K562 (cell line): ENCODE measurements around the gene SNX14. TPM values are rescaled to one million over a fixed set of nuclear protein-coding genes. Genes with fewer than 3 reads are reported as not detected.

Experiments
- ATAC-seq: fragments of 200-7000 bp; cut with Tn5 transposase; 3 replicates; pipeline ENCODE4 v1.9.1; 2020; ENCODE audit warnings: moderate library complexity
- BruUV-seq: library from RNA; stranded (reverse); fragments of 400-500 nt; replicated peaks from 2 replicates; lab custom pipeline; 2021; lab: Mats Ljungman, UMichigan
- CTCF ChIA-PET: fragments of 300-600 bp; formaldehyde crosslinking; extraction: SDS; loops from one replicate; lab custom pipeline; 2021; ENCODE audit warnings: low intra/inter-chr PET ratio; lab: Yijun Ruan, JAX
- POLR2A ChIA-PET: fragments of 300-600, 350-650 bp; sonication (Branson Sonifier 250); formaldehyde crosslinking; extraction: SDS; loops from one replicate; lab custom pipeline; 2021; ENCODE audit warnings: antibody characterized with exemption, inconsistent platforms; lab: Yijun Ruan, JAX
- DNase-seq, 4 experiments: peaks; one replicate each; pipeline versions ENCODE4 v3.0.0 to v3.0.0-alpha.2; 2011 to 2018; ENCODE audit warnings: low spot score in 3 of 4, mixed read lengths in 3 of 4; ENCODE audit errors: extremely low read depth in 1 of 4
- FAIRE-seq: peaks from 2 replicates; lab custom pipeline; 2011; peaks lifted over from hg19 to GRCh38; lab: Jason Lieb, UNC
- H2AFZ ChIP-seq: 2 replicates; pipeline ENCODE4 v1.6.0; 2011; ENCODE audit warnings: low read depth, low read length, control low read depth, inconsistent platforms
- H3K27ac ChIP-seq: fragments of 200-600 bp; 3 replicates; pipeline ENCODE4 v1.8.0; 2011; ENCODE audit warnings: low read depth, mild to moderate bottlenecking, control low read depth, inconsistent platforms, low read length, moderate library complexity, mixed read lengths; ENCODE audit errors: extremely low read depth
- H3K27me3 ChIP-seq, 2 experiments: fragments of 300-600 bp in 1 of 2; 2 replicates in 1 of 2; 3 replicates in 1 of 2; pipeline versions ENCODE4 v1.6.0 to v1.8.0; 2011; ENCODE audit warnings: inconsistent platforms in 2 of 2, low read length in 2 of 2, mild to moderate bottlenecking in 1 of 2, mixed read lengths in 1 of 2, moderate library complexity in 1 of 2; ENCODE audit not compliant: control insufficient read depth in 2 of 2, insufficient read depth in 2 of 2
- H3K36me3 ChIP-seq: fragments of 300-600 bp; 3 replicates; pipeline ENCODE4 v1.8.0; 2011; ENCODE audit warnings: mild to moderate bottlenecking, low read length, inconsistent platforms; ENCODE audit not compliant: control insufficient read depth, insufficient read depth
- H3K4me1 ChIP-seq, 2 experiments: fragments of 200-600 bp in 1 of 2; replicated peaks in 1 of 2; 2 replicates in 1 of 2; 3 replicates in 1 of 2; pipeline versions ENCODE4 v1.5.1 to v1.8.0; 2011; ENCODE audit warnings: inconsistent platforms in 2 of 2, low read length in 2 of 2, mild to moderate bottlenecking in 1 of 2, mixed read lengths in 1 of 2, moderate library complexity in 1 of 2; ENCODE audit not compliant: control insufficient read depth in 2 of 2, insufficient read depth in 2 of 2
- H3K4me2 ChIP-seq: 2 replicates; pipeline ENCODE4 v1.6.1; 2011; ENCODE audit warnings: low read length, control low read depth, inconsistent platforms, mixed read lengths; ENCODE audit not compliant: insufficient read depth
- H3K4me3 ChIP-seq: fragments of 200-600 bp; sonication (generic), shearing (Covaris generic); 2 replicates; pipeline ENCODE4 v1.5.1; 2016; ENCODE audit warnings: control low read depth, inconsistent platforms
- H3K79me2 ChIP-seq: fragments of 200-600 bp; 3 replicates; pipeline ENCODE4 v1.8.0; 2011; ENCODE audit warnings: low read length, inconsistent platforms; ENCODE audit not compliant: control insufficient read depth, insufficient read depth
- H3K9ac ChIP-seq, 2 experiments: 2 replicates each; pipeline versions ENCODE4 v1.6.0 to v1.6.1; 2011; ENCODE audit warnings: low read depth in 2 of 2, low read length in 2 of 2, control low read depth in 1 of 2, inconsistent platforms in 1 of 2, mild to moderate bottlenecking in 1 of 2, mixed read lengths in 1 of 2; ENCODE audit not compliant: insufficient read depth in 1 of 2
- H3K9me1 ChIP-seq: one replicate; pipeline ENCODE4 v1.6.0; 2011; ENCODE audit warnings: inconsistent platforms, mild to moderate bottlenecking, low read length, moderate library complexity; ENCODE audit not compliant: control insufficient read depth, insufficient read depth
- H3K9me3 ChIP-seq: replicated peaks from 2 replicates; pipeline ENCODE4 v1.5.1; 2011; ENCODE audit warnings: low read depth, low read length, inconsistent platforms; ENCODE audit not compliant: control insufficient read depth, insufficient read depth
- H4K20me1 ChIP-seq: replicated peaks from 2 replicates; pipeline ENCODE4 v1.6.1; 2011; ENCODE audit warnings: low read length, inconsistent platforms, mixed read lengths; ENCODE audit not compliant: control insufficient read depth, insufficient read depth
- DLX4 ChIP-seq: fragments of 250-450 bp; sonication (Bioruptor Pico); IDR thresholded peaks from 2 replicates; pipeline ENCODE4 v1.6.1; 2021; ENCODE audit warnings: mild to moderate bottlenecking
- NRF1 ChIP-seq, 2 experiments: fragments of 450-650 bp; IDR thresholded peaks in 1 of 2; conservative IDR thresholded peaks in 1 of 2; 2 replicates each; pipeline ENCODE4 v1.6.1; 2014; ENCODE audit warnings: mild to moderate bottlenecking in 2 of 2
- RREB1 ChIP-seq: fragments of 250-450 bp; sonication (Bioruptor Pico); IDR thresholded peaks from 2 replicates; pipeline ENCODE4 v1.4.0; 2020
- SMARCB1 ChIP-seq: IDR thresholded peaks from 2 replicates; pipeline ENCODE4 v1.6.1; 2011; ENCODE audit warnings: improper control_type of control experiment, low read depth; ENCODE audit not compliant: insufficient read length
- TEAD1 ChIP-seq, 2 experiments: fragments of 450-650 bp in 1 of 2; sonication (generic) in 1 of 2; formaldehyde crosslinking; IDR thresholded peaks; 2 replicates each; pipeline versions ENCODE4 v1.4.0 to v1.8.0; 2020 to 2022; ENCODE audit warnings: mild to moderate bottlenecking in 2 of 2, missing genetic modification reagents in 1 of 2
- WGBS: fragments of 100-300 bp; shearing (Covaris generic); methylation state at CpG from one replicate; pipeline ENCODE4 v1.1.6; 2016; ENCODE audit warnings: low coverage, mixed read lengths; ENCODE audit not compliant: insufficient coverage; ENCODE audit errors: missing lambda C conversion rate; 5-methylcytosine and 5-hydroxymethylcytosine counted together
- in situ Hi-C: fragments of 300-500 bp; cut with MboI; formaldehyde crosslinking; loops from 4 replicates; pipeline ENCODE4 v1.15.0; 2018; ENCODE audit warnings: inconsistent platforms, mixed read lengths
- intact Hi-C: fragments of 100-400 bp; cut with micrococcal nuclease; formaldehyde crosslinking; loops from 2 replicates; pipeline ENCODE4 v1.14.2; 2022
- polyA plus RNA-seq, 8 experiments: library from polyadenylated mRNA; depleted of rRNA in 4 of 8; stranded (reverse) in 5 of 8; unstranded in 3 of 8; fragments of >200 nt; fragmentation: Nextera tagmentation in 2 of 8; fragmentation: Illumina TruSeq in 1 of 8; extraction: Ambion mirVana in 2 of 8; extraction: Trizol in 1 of 8; gene quantifications; 2 replicates each; pipeline versions ENCODE4 v1.2.1 to v1.2.3, GENCODE V29; 2011 to 2014; ENCODE audit warnings: inconsistent platforms in 1 of 8, missing spikeins in 1 of 8
- total RNA-seq, 7 experiments: library from RNA; depleted of rRNA in 6 of 7; stranded (reverse); fragments of >200 nt in 6 of 7; fragmentation: Illumina TruSeq in 2 of 7; extraction: Trizol in 2 of 7; gene quantifications; 2 replicates each; pipeline versions ENCODE4 v1.2.1 to v1.2.3, GENCODE V29; 2011 to 2021; ENCODE audit warnings: low replicate concordance in 1 of 7
- TF ChIP-seq, protein P1 (sequence below): fragments of 250-450 bp; sonication (Bioruptor Pico); IDR thresholded peaks from 2 replicates; pipeline ENCODE4 v1.8.0; 2022; ENCODE audit warnings: moderate library complexity, mild to moderate bottlenecking, inconsistent platforms
- TF ChIP-seq, protein P2 (sequence below): fragments of 450-650 bp; formaldehyde crosslinking; IDR thresholded peaks from 2 replicates; pipeline ENCODE4 v1.4.0; 2020; ENCODE audit warnings: mild to moderate bottlenecking, mixed read lengths

The SNX14 gene
- total and polyA plus RNA-seq, 9 of the 15 experiments (the other 6 are each of a cell fraction or from before 2014, with no cell fraction given), result 46.5 to 140 (median 71.2) TPM

- Histone ChIP-seq H3K9ac (no peak overlapping the region), H2AFZ (no peak overlapping the region), H3K4me1 (no peaks in the 10 kb centered on the region), H3K36me3 (no peaks in the 10 kb centered on the region), H3K27me3 (no peaks in the 10 kb centered on the region; a peak in 1 of 5 replicates), H3K4me3 (no peak overlapping the region), H4K20me1 (no peaks in the 10 kb centered on the region), H3K9me3 (no peaks in the 10 kb centered on the region), H3K4me2 (no peak overlapping the region), H3K79me2 (no peaks in the 10 kb centered on the region), H3K9me1 (no peaks in the 10 kb centered on the region), H3K27ac (no peak overlapping the region)
- ATAC-seq (no peak), DNase-seq (no peak), FAIRE-seq (no peak)
- in situ Hi-C loops, result no loop called here
- ChIA-PET CTCF (interaction anchor here (0.5 kb wide), 1 partner anchor 28 kb away, joined by 3 read pairs; no protein-coding TSS in a partner anchor), POLR2A (no interaction called here)
- intact Hi-C loops, result no loop called here
- BruUV-seq, result no TSS peak
- 0% methylated on average over 2 of the region's 2 CpGs for WGBS
- TF ChIP-seq NRF1 (conservative IDR thresholded peaks at IDR 0.05 in 1 of 2, IDR thresholded peaks at IDR 0.05 in 1 of 2), result no peak
- TF ChIP-seq SMARCB1, result no peak
- TF ChIP-seq TEAD1 (CRISPR knock-in tag; IDR thresholded peaks at IDR 0.05), result no peak
- no peak for TF ChIP-seq RREB1 (CRISPR knock-in tag)
- TF ChIP-seq, protein P1, sequence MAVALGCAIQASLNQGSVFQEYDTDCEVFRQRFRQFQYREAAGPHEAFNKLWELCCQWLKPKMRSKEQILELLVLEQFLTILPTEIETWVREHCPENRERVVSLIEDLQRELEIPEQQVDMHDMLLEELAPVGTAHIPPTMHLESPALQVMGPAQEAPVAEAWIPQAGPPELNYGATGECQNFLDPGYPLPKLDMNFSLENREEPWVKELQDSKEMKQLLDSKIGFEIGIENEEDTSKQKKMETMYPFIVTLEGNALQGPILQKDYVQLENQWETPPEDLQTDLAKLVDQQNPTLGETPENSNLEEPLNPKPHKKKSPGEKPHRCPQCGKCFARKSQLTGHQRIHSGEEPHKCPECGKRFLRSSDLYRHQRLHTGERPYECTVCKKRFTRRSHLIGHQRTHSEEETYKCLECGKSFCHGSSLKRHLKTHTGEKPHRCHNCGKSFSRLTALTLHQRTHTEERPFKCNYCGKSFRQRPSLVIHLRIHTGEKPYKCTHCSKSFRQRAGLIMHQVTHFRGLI, result no peak
- TF ChIP-seq, protein P2, sequence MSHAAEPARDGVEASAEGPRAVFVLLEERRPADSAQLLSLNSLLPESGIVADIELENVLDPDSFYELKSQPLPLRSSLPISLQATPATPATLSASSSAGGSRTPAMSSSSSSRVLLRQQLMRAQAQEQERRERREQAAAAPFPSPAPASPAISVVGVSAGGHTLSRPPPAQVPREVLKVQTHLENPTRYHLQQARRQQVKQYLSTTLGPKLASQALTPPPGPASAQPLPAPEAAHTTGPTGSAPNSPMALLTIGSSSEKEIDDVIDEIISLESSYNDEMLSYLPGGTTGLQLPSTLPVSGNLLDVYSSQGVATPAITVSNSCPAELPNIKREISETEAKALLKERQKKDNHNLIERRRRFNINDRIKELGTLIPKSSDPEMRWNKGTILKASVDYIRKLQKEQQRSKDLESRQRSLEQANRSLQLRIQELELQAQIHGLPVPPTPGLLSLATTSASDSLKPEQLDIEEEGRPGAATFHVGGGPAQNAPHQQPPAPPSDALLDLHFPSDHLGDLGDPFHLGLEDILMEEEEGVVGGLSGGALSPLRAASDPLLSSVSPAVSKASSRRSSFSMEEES (CRISPR knock-in tag), result no peak
- no peak for TF ChIP-seq DLX4 (CRISPR knock-in tag)
Observed at GRCh38 chr6:85469276-85470022, 124.2 kb downstream of the SNX14 start.
